HCT116 (cell line): Measurements from ENCODE around the gene PHOSPHO1. TPM values are rescaled to one million over a fixed set of nuclear protein-coding genes. Genes with fewer than 3 reads are reported as not detected.

Source experiments
- ATAC-seq: fragments of 200-7000 bp; cut with Tn5 transposase; 2 replicates; pipeline ENCODE4 v1.9.1; 2020; ENCODE audit warnings: mild to moderate bottlenecking, moderate library complexity
- BruUV-seq: library from RNA; stranded (reverse); fragments of 400-500 nt; replicated peaks from 2 replicates; lab custom pipeline; 2021; lab: Mats Ljungman, UMichigan
- CTCF ChIA-PET: fragments of 300-600 bp; sonication (Branson Sonifier 250); formaldehyde crosslinking; loops from one replicate; lab custom pipeline; 2021; ENCODE audit warnings: antibody characterized with exemption; lab: Charles Lee
- POLR2A ChIA-PET: fragments of 300-600, 350-600 bp; sonication (Branson Sonifier 250); formaldehyde crosslinking; loops from one replicate; lab custom pipeline; 2021; ENCODE audit warnings: antibody characterized with exemption; lab: Charles Lee
- RAD21 ChIA-PET, 2 experiments: fragments of 300-600 bp; sonication (Branson Sonifier 250); formaldehyde crosslinking; loops; one replicate each; lab custom pipeline; 2023; ENCODE audit warnings: low total read pairs in 2 of 2; ENCODE audit not compliant: uncharacterized antibody in 2 of 2, unreplicated experiment in 2 of 2, low non-redundant PET in 1 of 2; lab: Charles Lee
- DNase-seq: peaks from one replicate; pipeline ENCODE4 v3.0.0-alpha.2; 2010; ENCODE audit warnings: low read depth, low spot score
- H2AFZ ChIP-seq: fragments of 200-600 bp; shearing (Covaris generic), sonication (generic); 2 replicates; pipeline ENCODE4 v1.6.1; 2017; ENCODE audit warnings: low read depth, mixed run types, mixed read lengths, antibody characterized with exemption, low read length; ENCODE audit not compliant: poor library complexity, severe bottlenecking
- H3K27ac ChIP-seq: 2 replicates; pipeline ENCODE4 v1.5.1; 2012; ENCODE audit warnings: low read depth, low read length
- H3K27me3 ChIP-seq: fragments of 200-600 bp; sonication (generic); 2 replicates; pipeline ENCODE4 v1.6.1; 2016; ENCODE audit warnings: mixed run types, low read length, mixed read lengths; ENCODE audit not compliant: insufficient read depth
- H3K36me3 ChIP-seq, 2 experiments: fragments of 200-500 bp in 1 of 2; fragments of 200-600 bp in 1 of 2; sonication (Bioruptor generic) in 1 of 2; sonication (generic) in 1 of 2; 2 replicates each; pipeline versions ENCODE4 v1.5.1 to v1.6.1; 2014 to 2016; ENCODE audit warnings: low read length in 2 of 2, inconsistent platforms in 1 of 2, mixed read lengths in 1 of 2, mixed run types in 1 of 2; ENCODE audit not compliant: insufficient read depth in 2 of 2, control insufficient read depth in 1 of 2
- H3K4me1 ChIP-seq, 2 experiments: fragments of 200-600 bp in 1 of 2; sonication (generic) in 1 of 2; 2 replicates each; pipeline versions ENCODE4 v1.5.1 to v1.6.1; 2012 to 2017; ENCODE audit warnings: low read length in 2 of 2, inconsistent platforms in 1 of 2, mild to moderate bottlenecking in 1 of 2, mixed read lengths in 1 of 2, mixed run types in 1 of 2, moderate library complexity in 1 of 2; ENCODE audit not compliant: insufficient read depth in 2 of 2, control insufficient read depth in 1 of 2
- H3K4me2 ChIP-seq: fragments of 200-600 bp; sonication (generic); 2 replicates; pipeline ENCODE4 v1.6.1; 2017; ENCODE audit warnings: mixed run types, low read length, mixed read lengths
- H3K4me3 ChIP-seq, 2 experiments: fragments of 200-600 bp in 1 of 2; sonication (generic) in 1 of 2; replicated peaks in 1 of 2; 2 replicates each; pipeline ENCODE4 v1.5.1; 2011 to 2016; ENCODE audit warnings: low read length in 2 of 2, control low read depth in 1 of 2, low read depth in 1 of 2, mild to moderate bottlenecking in 1 of 2, mixed read lengths in 1 of 2, mixed run types in 1 of 2
- H3K79me2 ChIP-seq: fragments of 200-600 bp; sonication (generic); 2 replicates; pipeline ENCODE4 v1.6.1; 2017; ENCODE audit warnings: mild to moderate bottlenecking, mixed run types, low read length, moderate library complexity, mixed read lengths; ENCODE audit not compliant: insufficient read depth
- H3K9ac ChIP-seq: fragments of 200-600 bp; sonication (generic); 2 replicates; pipeline ENCODE4 v1.6.1; 2016; ENCODE audit warnings: low read length, mixed read lengths
- H3K9me2 ChIP-seq: fragments of 200-600 bp; sonication (generic), shearing (Covaris generic); 2 replicates; pipeline ENCODE4 v1.6.1; 2017; ENCODE audit warnings: mixed run types, mild to moderate bottlenecking, moderate library complexity; ENCODE audit not compliant: insufficient read depth
- H3K9me3 ChIP-seq, 2 experiments: fragments of 200-500 bp in 1 of 2; fragments of 200-600 bp in 1 of 2; sonication (Bioruptor generic) in 1 of 2; sonication (generic) in 1 of 2; 2 replicates each; pipeline ENCODE4 v1.6.1; 2014 to 2017; ENCODE audit warnings: low read length in 2 of 2, mixed read lengths in 2 of 2, inconsistent platforms in 1 of 2, low read depth in 1 of 2, mild to moderate bottlenecking in 1 of 2, mixed run types in 1 of 2, moderate library complexity in 1 of 2; ENCODE audit not compliant: control insufficient read depth in 1 of 2, insufficient read depth in 1 of 2
- H4K20me1 ChIP-seq: fragments of 200-600 bp; sonication (generic), shearing (Covaris generic); 2 replicates; pipeline ENCODE4 v1.6.1; 2017; ENCODE audit warnings: mixed run types, mild to moderate bottlenecking, moderate library complexity; ENCODE audit not compliant: insufficient read depth
- CTCF ChIP-seq, 3 experiments: fragments of 200-600 bp in 1 of 3; sonication (generic) in 1 of 3; IDR thresholded peaks in 2 of 3; conservative IDR thresholded peaks in 1 of 3; 2 replicates each; pipeline ENCODE4 v1.5.1; 2012 to 2017; ENCODE audit warnings: low read depth in 2 of 3, low read length in 2 of 3, antibody characterized with exemption in 1 of 3, borderline replicate concordance in 1 of 3, control low read depth in 1 of 3, mild to moderate bottlenecking in 1 of 3, mixed read lengths in 1 of 3, mixed run types in 1 of 3, moderate library complexity in 1 of 3; ENCODE audit not compliant: insufficient read depth in 1 of 3
- EZH2 ChIP-seq: fragments of 200-600 bp; sonication (generic); IDR thresholded peaks from 2 replicates; pipeline ENCODE4 v1.6.1; 2017; ENCODE audit warnings: antibody characterized with exemption, mixed run types
- POLR2AphosphoS5 ChIP-seq: IDR thresholded peaks from 2 replicates; pipeline ENCODE4 v1.6.1; 2011; ENCODE audit warnings: mild to moderate bottlenecking, low read depth, low read length, moderate library complexity
- RAD21 ChIP-seq: IDR thresholded peaks from 2 replicates; pipeline ENCODE4 v1.6.1; 2012; ENCODE audit warnings: low read depth, mild to moderate bottlenecking
- SRF ChIP-seq: IDR thresholded peaks from 2 replicates; pipeline ENCODE4 v1.6.1; 2012; ENCODE audit warnings: low read depth
- TCF7L2 ChIP-seq: IDR thresholded peaks from 2 replicates; pipeline ENCODE4 v1.7.0; 2011; ENCODE audit warnings: borderline replicate concordance, inconsistent platforms; ENCODE audit not compliant: insufficient read depth, insufficient read length; ENCODE audit errors: extremely low read depth
- ZFX ChIP-seq: fragments of 450-650 bp; IDR thresholded peaks from 2 replicates; pipeline ENCODE4 v1.6.1; 2017
- ZNF274 ChIP-seq: fragments of 200-500 bp; sonication (Bioruptor generic); IDR thresholded peaks from 2 replicates; pipeline ENCODE4 v1.6.1; 2014; ENCODE audit warnings: mild to moderate bottlenecking, low read depth, low read length, inconsistent platforms
- intact Hi-C: fragments of 100-400 bp; cut with micrococcal nuclease; formaldehyde crosslinking; loops from 2 replicates; pipeline ENCODE4 v1.10.0; 2022
- total RNA-seq: library from RNA; stranded (reverse); gene quantifications from one replicate; pipeline ENCODE4 v1.2.1, GENCODE V29; 2021; ENCODE audit not compliant: unreplicated experiment
- TF ChIP-seq, protein P1 (sequence below): IDR thresholded peaks from 2 replicates; pipeline ENCODE4 v1.6.1; 2012
- TF ChIP-seq, protein P2 (sequence below): IDR thresholded peaks from 2 replicates; pipeline ENCODE4 v1.6.1; 2012; ENCODE audit warnings: low read depth
- TF ChIP-seq, protein P3 (sequence below): IDR thresholded peaks from 2 replicates; pipeline ENCODE4 v1.6.1; 2012

PHOSPHO1 gene
- total RNA-seq, 1 experiment from 2014 or later, result 3.0 TPM

- H3K27ac ChIP-seq, result no peak overlapping the region
- peaks cover 0 to 6% of the 10 kb centered on the region in 2 experiments; a peak in 1 of 4 replicates for H3K4me1 ChIP-seq
- H3K4me3 ChIP-seq, result no peak overlapping the region
- H3K9ac ChIP-seq, result no peak overlapping the region
- TF ChIP-seq EZH2, result no peak
- TF ChIP-seq POLR2AphosphoS5, result no peak
- no peaks in the 10 kb centered on the region for H3K27me3 ChIP-seq
- no peak overlapping the region for H3K4me2 ChIP-seq
- no peak for ATAC-seq
- H3K79me2 ChIP-seq, result no peaks in the 10 kb centered on the region
- CTCF ChIA-PET, result interaction anchor here (0.7 to 3.1 kb wide), 9 partner anchors 9 to 594 kb away, joined by 3 to 26 read pairs (median 7); no protein-coding TSS in a partner anchor
- intact Hi-C loops, result loop anchor here (1.0 kb wide), 2 partner anchors 46 to 214 kb away; no protein-coding TSS in a partner anchor
- BruUV-seq, result no TSS peak
- H2AFZ ChIP-seq, result no peak overlapping the region
- H3K9me2 ChIP-seq, result no peaks in the 10 kb centered on the region
- DNase-seq, result no peak
- RAD21 ChIA-PET, result interaction anchor here (0.9 to 1.2 kb wide), 2 partner anchors 11 to 12 kb away, joined by 3 read pairs; no protein-coding TSS in a partner anchor
- POLR2A ChIA-PET, result interaction anchor here (2.3 kb wide), 1 partner anchor 11 kb away, joined by 5 read pairs; no protein-coding TSS in a partner anchor
- H3K9me3 ChIP-seq, result peaks cover 10 to 15% of the 10 kb centered on the region in 2 experiments; a peak in 2 of 4 replicates
- no peaks in the 10 kb centered on the region for H3K36me3 ChIP-seq
- no peaks in the 10 kb centered on the region for H4K20me1 ChIP-seq
Observed at GRCh38 chr17:49180998-49181635, 49.5 kb downstream of the PHOSPHO1 start.

GRCh38 chr17:49180303-49180702, 50.3 kb downstream of the PHOSPHO1 start:
- Histone ChIP-seq H3K79me2 (no peaks in the 10 kb centered on the region), H3K4me1 (peaks cover 0 to 6% of the 10 kb centered on the region in 2 experiments; a peak in 1 of 4 replicates), H3K4me2 (peak overlapping the region; percentile 34), H3K27ac (no peak overlapping the region), H3K36me3 (no peaks in the 10 kb centered on the region), H4K20me1 (no peaks in the 10 kb centered on the region), H2AFZ (peak overlapping the region; percentile 36), H3K9ac (no peak overlapping the region), H3K27me3 (no peaks in the 10 kb centered on the region), H3K9me3 (peaks cover 16 to 18% of the 10 kb centered on the region in 2 experiments; a peak in 2 of 4 replicates), H3K9me2 (no peaks in the 10 kb centered on the region), H3K4me3 (no peak overlapping the region)
- peak; percentile 96 for ATAC-seq
- RAD21 ChIA-PET, result interaction anchor here (0.9 to 1.2 kb wide), 3 partner anchors 12 to 111 kb away, joined by 3 read pairs; no protein-coding TSS in a partner anchor
- CTCF ChIA-PET, result interaction anchor here (0.7 to 3.1 kb wide), 18 partner anchors 9 to 593 kb away, joined by 3 to 26 read pairs (median 4); no protein-coding TSS in a partner anchor
- DNase-seq, result peak; percentile 74
- intact Hi-C loops, result loop anchor here (1.0 kb wide), 2 partner anchors 47 to 215 kb away; no protein-coding TSS in a partner anchor
- POLR2A ChIA-PET, result interaction anchor here (2.3 kb wide), 1 partner anchor 12 kb away, joined by 5 read pairs; no protein-coding TSS in a partner anchor
- BruUV-seq, result no TSS peak
- TF ChIP-seq RAD21, result peak; percentile 86
- no peak for TF ChIP-seq ZNF274
- TF ChIP-seq TCF7L2, result no peak
- TF ChIP-seq ZFX, result no peak
- TF ChIP-seq, protein P1, sequence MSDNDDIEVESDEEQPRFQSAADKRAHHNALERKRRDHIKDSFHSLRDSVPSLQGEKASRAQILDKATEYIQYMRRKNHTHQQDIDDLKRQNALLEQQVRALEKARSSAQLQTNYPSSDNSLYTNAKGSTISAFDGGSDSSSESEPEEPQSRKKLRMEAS, result no peak
- TF ChIP-seq, protein P2, sequence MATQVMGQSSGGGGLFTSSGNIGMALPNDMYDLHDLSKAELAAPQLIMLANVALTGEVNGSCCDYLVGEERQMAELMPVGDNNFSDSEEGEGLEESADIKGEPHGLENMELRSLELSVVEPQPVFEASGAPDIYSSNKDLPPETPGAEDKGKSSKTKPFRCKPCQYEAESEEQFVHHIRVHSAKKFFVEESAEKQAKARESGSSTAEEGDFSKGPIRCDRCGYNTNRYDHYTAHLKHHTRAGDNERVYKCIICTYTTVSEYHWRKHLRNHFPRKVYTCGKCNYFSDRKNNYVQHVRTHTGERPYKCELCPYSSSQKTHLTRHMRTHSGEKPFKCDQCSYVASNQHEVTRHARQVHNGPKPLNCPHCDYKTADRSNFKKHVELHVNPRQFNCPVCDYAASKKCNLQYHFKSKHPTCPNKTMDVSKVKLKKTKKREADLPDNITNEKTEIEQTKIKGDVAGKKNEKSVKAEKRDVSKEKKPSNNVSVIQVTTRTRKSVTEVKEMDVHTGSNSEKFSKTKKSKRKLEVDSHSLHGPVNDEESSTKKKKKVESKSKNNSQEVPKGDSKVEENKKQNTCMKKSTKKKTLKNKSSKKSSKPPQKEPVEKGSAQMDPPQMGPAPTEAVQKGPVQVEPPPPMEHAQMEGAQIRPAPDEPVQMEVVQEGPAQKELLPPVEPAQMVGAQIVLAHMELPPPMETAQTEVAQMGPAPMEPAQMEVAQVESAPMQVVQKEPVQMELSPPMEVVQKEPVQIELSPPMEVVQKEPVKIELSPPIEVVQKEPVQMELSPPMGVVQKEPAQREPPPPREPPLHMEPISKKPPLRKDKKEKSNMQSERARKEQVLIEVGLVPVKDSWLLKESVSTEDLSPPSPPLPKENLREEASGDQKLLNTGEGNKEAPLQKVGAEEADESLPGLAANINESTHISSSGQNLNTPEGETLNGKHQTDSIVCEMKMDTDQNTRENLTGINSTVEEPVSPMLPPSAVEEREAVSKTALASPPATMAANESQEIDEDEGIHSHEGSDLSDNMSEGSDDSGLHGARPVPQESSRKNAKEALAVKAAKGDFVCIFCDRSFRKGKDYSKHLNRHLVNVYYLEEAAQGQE, result no peak
- TF ChIP-seq SRF, result peak; percentile 81
- TF ChIP-seq, protein P3, sequence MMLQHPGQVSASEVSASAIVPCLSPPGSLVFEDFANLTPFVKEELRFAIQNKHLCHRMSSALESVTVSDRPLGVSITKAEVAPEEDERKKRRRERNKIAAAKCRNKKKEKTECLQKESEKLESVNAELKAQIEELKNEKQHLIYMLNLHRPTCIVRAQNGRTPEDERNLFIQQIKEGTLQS, result no peak
- peak; percentile 87 to 99 (median 97) for TF ChIP-seq CTCF (IDR thresholded peaks at IDR 0.05 in 2 of 3, conservative IDR thresholded peaks at IDR 0.05 in 1 of 3; ENCODE audit: borderline replicate concordance in 1 of 3, insufficient read depth in 1 of 3, low read depth in 2 of 3, low read length in 2 of 3)
